GM23338 (cell line): ENCODE measurements around the gene LMX1B. TPM values are rescaled to one million over a fixed set of nuclear protein-coding genes. Genes with fewer than 3 reads are reported as not detected.
A peak's percentile ranks its signal among the peaks of the same experiment; 100 is the strongest.

Experiments
- ATAC-seq: fragments of 200-7000 bp; cut with Tn5 transposase; 3 replicates; pipeline ENCODE4 v1.9.1; 2020
- DNase-seq: peaks from one replicate; pipeline ENCODE4 v3.0.0-alpha.2; 2015; ENCODE audit warnings: low spot score
- H2AFZ ChIP-seq: fragments of 200-600 bp; sonication (generic); 2 replicates; pipeline ENCODE4 v1.8.0; 2016; ENCODE audit warnings: antibody characterized with exemption, mild to moderate bottlenecking, moderate library complexity
- H3F3A ChIP-seq: fragments of 200-600 bp; sonication (generic); replicated peaks from 2 replicates; pipeline ENCODE4 v1.8.0; 2017; ENCODE audit warnings: antibody characterized with exemption, mixed run types, low read depth
- H3K27ac ChIP-seq: fragments of 200-600 bp; sonication (generic); 2 replicates; pipeline ENCODE4 v1.6.1; 2016; ENCODE audit warnings: low read depth
- H3K27me3 ChIP-seq: fragments of 200-600 bp; sonication (generic); 2 replicates; pipeline ENCODE4 v1.8.0; 2016; ENCODE audit warnings: mild to moderate bottlenecking, mixed run types, moderate library complexity; ENCODE audit not compliant: insufficient read depth
- H3K36me3 ChIP-seq: fragments of 200-600 bp; sonication (generic); 2 replicates; pipeline ENCODE4 v1.8.0; 2016; ENCODE audit warnings: mild to moderate bottlenecking; ENCODE audit not compliant: insufficient read depth
- H3K4me1 ChIP-seq: fragments of 200-600 bp; sonication (generic); 2 replicates; pipeline ENCODE4 v1.8.0; 2016; ENCODE audit warnings: mild to moderate bottlenecking, moderate library complexity; ENCODE audit not compliant: insufficient read depth
- H3K4me2 ChIP-seq: fragments of 200-600 bp; sonication (generic); 2 replicates; pipeline ENCODE4 v1.7.1; 2017; ENCODE audit warnings: mixed run types
- H3K4me3 ChIP-seq: fragments of 200-600 bp; sonication (generic); 2 replicates; pipeline ENCODE4 v1.6.1; 2016; ENCODE audit warnings: mixed run types
- H3K79me2 ChIP-seq: fragments of 200-600 bp; sonication (generic); replicated peaks from 2 replicates; pipeline ENCODE4 v1.8.0; 2017; ENCODE audit warnings: mild to moderate bottlenecking; ENCODE audit not compliant: insufficient read depth
- H3K9me2 ChIP-seq: fragments of 200-600 bp; sonication (generic); 2 replicates; pipeline ENCODE4 v1.8.0; 2017; ENCODE audit not compliant: insufficient read depth
- H4K20me1 ChIP-seq: fragments of 200-600 bp; sonication (generic); replicated peaks from 2 replicates; pipeline ENCODE4 v1.8.0; 2017; ENCODE audit warnings: mild to moderate bottlenecking; ENCODE audit not compliant: insufficient read depth
- H3K27ac Mint-ChIP-seq: 2 replicates; pipeline ENCODE4 v1.8.0; 2020; ENCODE audit warnings: inconsistent platforms, mild to moderate bottlenecking, moderate library complexity, mixed read lengths
- H3K27me3 Mint-ChIP-seq: 3 replicates; pipeline ENCODE4 v1.8.0; 2022; ENCODE audit warnings: low read depth, mild to moderate bottlenecking, moderate library complexity, mixed read lengths, inconsistent platforms; ENCODE audit not compliant: insufficient read depth, poor library complexity
- H3K36me3 Mint-ChIP-seq: 3 replicates; pipeline ENCODE4 v1.8.0; 2021; ENCODE audit warnings: low read depth, mild to moderate bottlenecking, inconsistent platforms, moderate library complexity, mixed read lengths
- H3K4me1 Mint-ChIP-seq: 3 replicates; pipeline ENCODE4 v1.8.0; 2020; ENCODE audit warnings: mild to moderate bottlenecking, inconsistent platforms, mixed read lengths
- H3K4me3 Mint-ChIP-seq: 3 replicates; pipeline ENCODE4 v1.8.0; 2021; ENCODE audit warnings: moderate library complexity, mild to moderate bottlenecking, inconsistent platforms, mixed read lengths
- H3K9me3 Mint-ChIP-seq: 3 replicates; pipeline ENCODE4 v1.8.0; 2020; ENCODE audit warnings: moderate library complexity, mild to moderate bottlenecking, inconsistent platforms, mixed read lengths
- EZH2 ChIP-seq: fragments of 200-600 bp; sonication (generic); IDR thresholded peaks from one replicate; pipeline ENCODE4 v1.8.0; 2017; ENCODE audit warnings: antibody characterized with exemption, mild to moderate bottlenecking, low read depth; ENCODE audit not compliant: unreplicated experiment
- EZH2phosphoT487 ChIP-seq: fragments of 200-600 bp; sonication (generic); IDR thresholded peaks from one replicate; pipeline ENCODE4 v1.8.1; 2018; ENCODE audit warnings: antibody characterized with exemption; ENCODE audit not compliant: unreplicated experiment
- STAT1 ChIP-seq: IDR thresholded peaks from one replicate; pipeline ENCODE4 v1.6.1; 2016; ENCODE audit warnings: antibody characterized with exemption; ENCODE audit not compliant: unreplicated experiment
- polyA plus RNA-seq: library from polyadenylated mRNA; unstranded; fragments of >200 nt; fragmentation: Nextera tagmentation; extraction: Ambion mirVana; gene quantifications from 2 replicates; pipeline ENCODE4 v1.2.1, GENCODE V29; 2016
- total RNA-seq: library from RNA; depleted of rRNA; stranded (reverse); fragments of >200 nt; shearing (Covaris generic); gene quantifications from 2 replicates; pipeline ENCODE4 v1.2.3, GENCODE V29; 2014
- TF ChIP-seq, protein P1 (sequence below), 2 experiments: fragments of 200-600 bp in 1 of 2; sonication (generic) in 1 of 2; conservative IDR thresholded peaks; 2 replicates each; pipeline versions ENCODE4 v1.5.1 to v1.6.1; 2016 to 2017; ENCODE audit warnings: antibody characterized with exemption in 2 of 2, low read depth in 2 of 2, mild to moderate bottlenecking in 2 of 2, moderate library complexity in 1 of 2
- TF ChIP-seq, protein P2 (sequence below): IDR thresholded peaks from one replicate; pipeline ENCODE4 v1.6.1; 2018; ENCODE audit warnings: antibody characterized with exemption; ENCODE audit not compliant: unreplicated experiment
- TF ChIP-seq, protein P3 (sequence below): fragments of 250-450 bp; sonication (Bioruptor Pico); IDR thresholded peaks from 2 replicates; pipeline ENCODE4 v1.5.0; 2020; ENCODE audit warnings: mild to moderate bottlenecking, moderate library complexity

The LMX1B gene
- total and polyA plus RNA-seq, 2 experiments from 2014 or later: 0.08 to 0.21 TPM

DNA sequence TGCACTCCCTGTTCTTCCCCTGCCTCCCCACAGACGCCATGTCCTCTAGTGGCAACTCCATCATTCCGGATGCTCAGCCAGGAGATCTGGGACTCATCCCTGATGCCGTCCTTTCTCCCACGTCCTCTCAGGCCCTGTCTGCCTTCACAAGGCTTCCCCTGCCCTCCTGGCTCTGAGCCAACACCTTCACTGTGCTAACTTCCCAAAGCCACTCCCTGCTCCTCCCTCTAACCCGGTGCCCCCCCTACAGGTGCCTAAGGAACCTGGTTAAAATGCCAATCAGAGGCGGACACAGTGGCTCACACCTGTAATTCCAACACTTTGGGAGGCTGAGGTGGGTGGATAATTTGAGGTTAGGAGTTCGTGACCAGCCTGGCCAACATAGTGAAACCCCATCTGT, 67.6 kb downstream of the LMX1B start (continued):
- TF ChIP-seq, protein P1, sequence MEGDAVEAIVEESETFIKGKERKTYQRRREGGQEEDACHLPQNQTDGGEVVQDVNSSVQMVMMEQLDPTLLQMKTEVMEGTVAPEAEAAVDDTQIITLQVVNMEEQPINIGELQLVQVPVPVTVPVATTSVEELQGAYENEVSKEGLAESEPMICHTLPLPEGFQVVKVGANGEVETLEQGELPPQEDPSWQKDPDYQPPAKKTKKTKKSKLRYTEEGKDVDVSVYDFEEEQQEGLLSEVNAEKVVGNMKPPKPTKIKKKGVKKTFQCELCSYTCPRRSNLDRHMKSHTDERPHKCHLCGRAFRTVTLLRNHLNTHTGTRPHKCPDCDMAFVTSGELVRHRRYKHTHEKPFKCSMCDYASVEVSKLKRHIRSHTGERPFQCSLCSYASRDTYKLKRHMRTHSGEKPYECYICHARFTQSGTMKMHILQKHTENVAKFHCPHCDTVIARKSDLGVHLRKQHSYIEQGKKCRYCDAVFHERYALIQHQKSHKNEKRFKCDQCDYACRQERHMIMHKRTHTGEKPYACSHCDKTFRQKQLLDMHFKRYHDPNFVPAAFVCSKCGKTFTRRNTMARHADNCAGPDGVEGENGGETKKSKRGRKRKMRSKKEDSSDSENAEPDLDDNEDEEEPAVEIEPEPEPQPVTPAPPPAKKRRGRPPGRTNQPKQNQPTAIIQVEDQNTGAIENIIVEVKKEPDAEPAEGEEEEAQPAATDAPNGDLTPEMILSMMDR (conservative IDR thresholded peaks at IDR 0.05; ENCODE audit: low read depth in 2 of 2): peak; percentile 21 to 37
- no peak for TF ChIP-seq EZH2phosphoT487
- TF ChIP-seq, protein P2, sequence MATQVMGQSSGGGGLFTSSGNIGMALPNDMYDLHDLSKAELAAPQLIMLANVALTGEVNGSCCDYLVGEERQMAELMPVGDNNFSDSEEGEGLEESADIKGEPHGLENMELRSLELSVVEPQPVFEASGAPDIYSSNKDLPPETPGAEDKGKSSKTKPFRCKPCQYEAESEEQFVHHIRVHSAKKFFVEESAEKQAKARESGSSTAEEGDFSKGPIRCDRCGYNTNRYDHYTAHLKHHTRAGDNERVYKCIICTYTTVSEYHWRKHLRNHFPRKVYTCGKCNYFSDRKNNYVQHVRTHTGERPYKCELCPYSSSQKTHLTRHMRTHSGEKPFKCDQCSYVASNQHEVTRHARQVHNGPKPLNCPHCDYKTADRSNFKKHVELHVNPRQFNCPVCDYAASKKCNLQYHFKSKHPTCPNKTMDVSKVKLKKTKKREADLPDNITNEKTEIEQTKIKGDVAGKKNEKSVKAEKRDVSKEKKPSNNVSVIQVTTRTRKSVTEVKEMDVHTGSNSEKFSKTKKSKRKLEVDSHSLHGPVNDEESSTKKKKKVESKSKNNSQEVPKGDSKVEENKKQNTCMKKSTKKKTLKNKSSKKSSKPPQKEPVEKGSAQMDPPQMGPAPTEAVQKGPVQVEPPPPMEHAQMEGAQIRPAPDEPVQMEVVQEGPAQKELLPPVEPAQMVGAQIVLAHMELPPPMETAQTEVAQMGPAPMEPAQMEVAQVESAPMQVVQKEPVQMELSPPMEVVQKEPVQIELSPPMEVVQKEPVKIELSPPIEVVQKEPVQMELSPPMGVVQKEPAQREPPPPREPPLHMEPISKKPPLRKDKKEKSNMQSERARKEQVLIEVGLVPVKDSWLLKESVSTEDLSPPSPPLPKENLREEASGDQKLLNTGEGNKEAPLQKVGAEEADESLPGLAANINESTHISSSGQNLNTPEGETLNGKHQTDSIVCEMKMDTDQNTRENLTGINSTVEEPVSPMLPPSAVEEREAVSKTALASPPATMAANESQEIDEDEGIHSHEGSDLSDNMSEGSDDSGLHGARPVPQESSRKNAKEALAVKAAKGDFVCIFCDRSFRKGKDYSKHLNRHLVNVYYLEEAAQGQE: no peak

DNA sequence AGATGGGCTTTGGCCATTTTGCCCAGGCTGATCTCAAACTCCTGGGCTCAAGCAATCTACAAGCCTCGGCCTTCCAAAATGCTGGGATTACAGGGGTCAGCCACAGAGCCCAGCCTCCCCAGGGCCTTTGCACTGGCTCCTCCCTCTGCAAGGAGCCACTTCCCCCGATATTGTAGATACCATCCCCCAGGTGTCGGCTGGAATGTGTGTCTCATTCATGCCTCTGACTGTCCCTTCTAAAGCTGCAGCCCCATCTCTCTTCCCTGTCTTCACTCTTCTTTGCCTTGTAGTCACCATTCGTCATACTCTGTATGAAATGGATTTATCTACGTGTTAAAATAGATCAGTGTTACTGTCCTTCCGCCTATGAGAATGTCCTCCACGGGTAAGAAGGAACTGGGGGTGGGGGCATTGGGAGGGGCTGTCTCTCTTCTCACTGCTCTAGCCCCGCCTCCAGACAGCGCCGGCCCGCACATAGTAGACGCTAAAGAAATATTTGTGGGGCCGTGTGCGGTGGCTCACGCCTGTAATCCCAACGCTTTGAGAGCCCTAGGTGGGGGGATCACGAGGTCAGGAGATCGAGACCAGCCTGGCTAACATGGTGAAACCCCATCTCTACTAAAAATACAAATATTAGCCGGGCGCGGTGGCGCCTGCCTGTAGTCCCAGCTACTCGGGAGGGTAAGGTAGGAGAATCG, 68.5 kb downstream of the LMX1B start:
- peaks cover 3% of the 10 kb centered on the region; the same call in 1 of the 2 replicates for H3F3A ChIP-seq
- H3K4me1 ChIP-seq: peaks cover 22% of the 10 kb centered on the region
- H3K4me3 Mint-ChIP-seq: peak overlapping the region; percentile 5; the same call in 2 of the 3 replicates
- H3K27ac ChIP-seq: no peak overlapping the region
- peaks cover 94% of the 10 kb centered on the region for H3K27me3 ChIP-seq
- TF ChIP-seq, protein P3, sequence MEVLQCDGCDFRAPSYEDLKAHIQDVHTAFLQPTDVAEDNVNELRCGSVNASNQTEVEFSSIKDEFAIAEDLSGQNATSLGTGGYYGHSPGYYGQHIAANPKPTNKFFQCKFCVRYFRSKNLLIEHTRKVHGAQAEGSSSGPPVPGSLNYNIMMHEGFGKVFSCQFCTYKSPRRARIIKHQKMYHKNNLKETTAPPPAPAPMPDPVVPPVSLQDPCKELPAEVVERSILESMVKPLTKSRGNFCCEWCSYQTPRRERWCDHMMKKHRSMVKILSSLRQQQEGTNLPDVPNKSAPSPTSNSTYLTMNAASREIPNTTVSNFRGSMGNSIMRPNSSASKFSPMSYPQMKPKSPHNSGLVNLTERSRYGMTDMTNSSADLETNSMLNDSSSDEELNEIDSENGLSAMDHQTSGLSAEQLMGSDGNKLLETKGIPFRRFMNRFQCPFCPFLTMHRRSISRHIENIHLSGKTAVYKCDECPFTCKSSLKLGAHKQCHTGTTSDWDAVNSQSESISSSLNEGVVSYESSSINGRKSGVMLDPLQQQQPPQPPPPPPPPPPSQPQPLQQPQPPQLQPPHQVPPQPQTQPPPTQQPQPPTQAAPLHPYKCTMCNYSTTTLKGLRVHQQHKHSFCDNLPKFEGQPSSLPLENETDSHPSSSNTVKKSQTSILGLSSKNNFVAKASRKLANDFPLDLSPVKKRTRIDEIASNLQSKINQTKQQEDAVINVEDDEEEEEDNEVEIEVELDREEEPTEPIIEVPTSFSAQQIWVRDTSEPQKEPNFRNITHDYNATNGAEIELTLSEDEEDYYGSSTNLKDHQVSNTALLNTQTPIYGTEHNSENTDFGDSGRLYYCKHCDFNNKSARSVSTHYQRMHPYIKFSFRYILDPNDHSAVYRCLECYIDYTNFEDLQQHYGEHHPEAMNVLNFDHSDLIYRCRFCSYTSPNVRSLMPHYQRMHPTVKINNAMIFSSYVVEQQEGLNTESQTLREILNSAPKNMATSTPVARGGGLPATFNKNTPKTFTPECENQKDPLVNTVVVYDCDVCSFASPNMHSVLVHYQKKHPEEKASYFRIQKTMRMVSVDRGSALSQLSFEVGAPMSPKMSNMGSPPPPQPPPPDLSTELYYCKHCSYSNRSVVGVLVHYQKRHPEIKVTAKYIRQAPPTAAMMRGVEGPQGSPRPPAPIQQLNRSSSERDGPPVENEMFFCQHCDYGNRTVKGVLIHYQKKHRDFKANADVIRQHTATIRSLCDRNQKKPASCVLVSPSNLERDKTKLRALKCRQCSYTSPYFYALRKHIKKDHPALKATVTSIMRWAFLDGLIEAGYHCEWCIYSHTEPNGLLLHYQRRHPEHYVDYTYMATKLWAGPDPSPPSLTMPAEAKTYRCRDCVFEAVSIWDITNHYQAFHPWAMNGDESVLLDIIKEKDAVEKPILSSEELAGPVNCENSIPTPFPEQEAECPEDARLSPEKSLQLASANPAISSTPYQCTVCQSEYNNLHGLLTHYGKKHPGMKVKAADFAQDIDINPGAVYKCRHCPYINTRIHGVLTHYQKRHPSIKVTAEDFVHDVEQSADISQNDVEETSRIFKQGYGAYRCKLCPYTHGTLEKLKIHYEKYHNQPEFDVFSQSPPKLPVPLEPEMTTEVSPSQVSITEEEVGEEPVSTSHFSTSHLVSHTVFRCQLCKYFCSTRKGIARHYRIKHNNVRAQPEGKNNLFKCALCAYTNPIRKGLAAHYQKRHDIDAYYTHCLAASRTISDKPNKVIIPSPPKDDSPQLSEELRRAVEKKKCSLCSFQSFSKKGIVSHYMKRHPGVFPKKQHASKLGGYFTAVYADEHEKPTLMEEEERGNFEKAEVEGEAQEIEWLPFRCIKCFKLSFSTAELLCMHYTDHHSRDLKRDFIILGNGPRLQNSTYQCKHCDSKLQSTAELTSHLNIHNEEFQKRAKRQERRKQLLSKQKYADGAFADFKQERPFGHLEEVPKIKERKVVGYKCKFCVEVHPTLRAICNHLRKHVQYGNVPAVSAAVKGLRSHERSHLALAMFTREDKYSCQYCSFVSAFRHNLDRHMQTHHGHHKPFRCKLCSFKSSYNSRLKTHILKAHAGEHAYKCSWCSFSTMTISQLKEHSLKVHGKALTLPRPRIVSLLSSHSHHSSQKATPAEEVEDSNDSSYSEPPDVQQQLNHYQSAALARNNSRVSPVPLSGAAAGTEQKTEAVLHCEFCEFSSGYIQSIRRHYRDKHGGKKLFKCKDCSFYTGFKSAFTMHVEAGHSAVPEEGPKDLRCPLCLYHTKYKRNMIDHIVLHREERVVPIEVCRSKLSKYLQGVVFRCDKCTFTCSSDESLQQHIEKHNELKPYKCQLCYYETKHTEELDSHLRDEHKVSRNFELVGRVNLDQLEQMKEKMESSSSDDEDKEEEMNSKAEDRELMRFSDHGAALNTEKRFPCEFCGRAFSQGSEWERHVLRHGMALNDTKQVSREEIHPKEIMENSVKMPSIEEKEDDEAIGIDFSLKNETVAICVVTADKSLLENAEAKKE (CRISPR knock-in tag): no peak
- no peak for TF ChIP-seq EZH2
- TF ChIP-seq, protein P1 (conservative IDR thresholded peaks at IDR 0.05; ENCODE audit: low read depth in 2 of 2): no peak
- no peak for TF ChIP-seq STAT1
- peak; percentile 48 for ATAC-seq
- H2AFZ ChIP-seq: peak overlapping the region; percentile 29
- H3K27me3 Mint-ChIP-seq: peaks cover 84% of the 10 kb centered on the region
- no peaks in the 10 kb centered on the region; the same call in 2 of the 3 replicates for H3K36me3 Mint-ChIP-seq
- peak; percentile 69 for DNase-seq
- no peaks in the 10 kb centered on the region for H3K36me3 ChIP-seq
- no peaks in the 10 kb centered on the region; the same call in 1 of the 2 replicates for H4K20me1 ChIP-seq
- peaks cover 28% of the 10 kb centered on the region for H3K4me1 Mint-ChIP-seq
- H3K4me2 ChIP-seq: peak overlapping the region; percentile 77
- H3K4me3 ChIP-seq: peak overlapping the region; percentile 50
- no peak overlapping the region for H3K27ac Mint-ChIP-seq
- no peaks in the 10 kb centered on the region for H3K79me2 ChIP-seq
- no peaks in the 10 kb centered on the region for H3K9me3 Mint-ChIP-seq
- H3K9me2 ChIP-seq: no peaks in the 10 kb centered on the region
